HEK293T (cell line): ENCODE measurements around the gene ALK.

Source experiments
- ARNT ChIP-seq: fragments of 450-650 bp; IDR thresholded peaks from 2 replicates; pipeline ENCODE4 v1.6.1; 2017; ENCODE audit warnings: mild to moderate bottlenecking
- BHLHE40 ChIP-seq: fragments of 450-650 bp; IDR thresholded peaks from 2 replicates; pipeline ENCODE4 v1.6.1; 2016; ENCODE audit warnings: mild to moderate bottlenecking, moderate library complexity, borderline replicate concordance
- CTBP1 ChIP-seq: fragments of 450-650 bp; IDR thresholded peaks from 2 replicates; pipeline ENCODE4 v1.6.1; 2016; ENCODE audit warnings: borderline replicate concordance
- ELF4 ChIP-seq: fragments of 450-650 bp; IDR thresholded peaks from 2 replicates; pipeline ENCODE4 v1.6.1; 2017; ENCODE audit warnings: antibody characterized with exemption
- FOXA1 ChIP-seq: fragments of 450-650 bp; IDR thresholded peaks from 2 replicates; pipeline ENCODE4 v1.6.1; 2016; ENCODE audit warnings: mild to moderate bottlenecking
- FOXM1 ChIP-seq: fragments of 450-650 bp; IDR thresholded peaks from 2 replicates; pipeline ENCODE4 v1.6.1; 2017; ENCODE audit warnings: mild to moderate bottlenecking, borderline replicate concordance
- HDGF ChIP-seq: fragments of 450-650 bp; IDR thresholded peaks from 2 replicates; pipeline ENCODE4 v1.6.1; 2017; ENCODE audit warnings: antibody characterized with exemption, borderline replicate concordance
- LEF1 ChIP-seq: fragments of 450-650 bp; IDR thresholded peaks from 2 replicates; pipeline ENCODE4 v1.6.1; 2017; ENCODE audit warnings: mild to moderate bottlenecking, borderline replicate concordance
- NFRKB ChIP-seq: fragments of 450-650 bp; IDR thresholded peaks from 2 replicates; pipeline ENCODE4 v1.6.1; 2016; ENCODE audit warnings: mild to moderate bottlenecking, moderate library complexity
- SP1 ChIP-seq: fragments of 450-650 bp; IDR thresholded peaks from 2 replicates; pipeline ENCODE4 v1.6.1; 2017
- SUZ12 ChIP-seq: fragments of 450-650 bp; IDR thresholded peaks from 2 replicates; pipeline ENCODE4 v1.6.1; 2016; ENCODE audit warnings: mild to moderate bottlenecking
- TARDBP ChIP-seq: fragments of 450-650 bp; IDR thresholded peaks from 2 replicates; pipeline ENCODE4 v1.6.1; 2016
- ZNF384 ChIP-seq: fragments of 450-650 bp; IDR thresholded peaks from 2 replicates; pipeline ENCODE4 v1.6.1; 2016
- TF ChIP-seq, protein P1 (sequence below): fragments of 450-650 bp; IDR thresholded peaks from 2 replicates; pipeline ENCODE4 v1.6.1; 2016

DNA sequence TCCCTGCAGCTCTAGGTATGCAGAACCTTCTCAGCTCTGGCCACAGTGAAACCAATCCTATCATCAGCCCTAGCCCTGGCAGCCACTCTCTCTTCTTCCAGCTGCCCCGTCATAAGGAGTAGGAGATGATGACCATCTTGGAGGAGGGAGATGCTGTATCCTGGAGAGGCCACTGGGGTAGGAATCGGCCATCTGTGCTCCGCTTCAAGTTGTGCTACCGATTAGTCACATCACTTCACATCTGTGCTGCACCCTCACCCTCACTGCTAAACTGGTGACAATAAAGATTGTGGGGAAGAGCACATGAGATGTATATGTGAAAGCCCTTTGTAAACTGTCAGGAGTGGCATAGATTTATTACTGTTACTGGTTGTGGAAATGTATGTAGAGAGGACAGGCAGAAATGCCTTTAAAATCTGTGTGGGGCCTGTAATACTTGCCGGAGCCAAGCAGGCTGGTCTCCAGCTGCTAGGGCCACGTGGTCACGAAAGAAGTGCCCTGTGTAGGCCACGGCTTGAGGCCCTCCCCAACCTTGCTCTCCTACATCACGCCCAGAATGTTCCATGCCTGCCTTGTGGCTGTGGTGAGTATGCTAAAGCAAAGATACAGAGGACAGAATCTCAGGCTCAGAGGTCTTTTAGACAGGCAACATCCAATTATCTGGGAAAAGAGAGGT is 569.3 kb downstream of the ALK start:
- TF ChIP-seq LEF1 = no peak
- TF ChIP-seq, protein P1, sequence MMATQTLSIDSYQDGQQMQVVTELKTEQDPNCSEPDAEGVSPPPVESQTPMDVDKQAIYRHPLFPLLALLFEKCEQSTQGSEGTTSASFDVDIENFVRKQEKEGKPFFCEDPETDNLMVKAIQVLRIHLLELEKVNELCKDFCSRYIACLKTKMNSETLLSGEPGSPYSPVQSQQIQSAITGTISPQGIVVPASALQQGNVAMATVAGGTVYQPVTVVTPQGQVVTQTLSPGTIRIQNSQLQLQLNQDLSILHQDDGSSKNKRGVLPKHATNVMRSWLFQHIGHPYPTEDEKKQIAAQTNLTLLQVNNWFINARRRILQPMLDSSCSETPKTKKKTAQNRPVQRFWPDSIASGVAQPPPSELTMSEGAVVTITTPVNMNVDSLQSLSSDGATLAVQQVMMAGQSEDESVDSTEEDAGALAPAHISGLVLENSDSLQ = no peak
- TF ChIP-seq ZNF384 = no peak
- TF ChIP-seq ELF4 = no peak
- TF ChIP-seq SP1 = no peak
- TF ChIP-seq NFRKB = no peak
- no peak for TF ChIP-seq ARNT
- TF ChIP-seq FOXM1 = no peak
- TF ChIP-seq TARDBP = no peak
- TF ChIP-seq BHLHE40 = no peak
- TF ChIP-seq HDGF = no peak
- no peak for TF ChIP-seq FOXA1
- no peak for TF ChIP-seq SUZ12
- TF ChIP-seq CTBP1 = no peak
